AG20443 (cell line): ENCODE measurements around the gene TRIO.

ENCODE experiments used
- DNase-seq: peaks from one replicate; pipeline ENCODE4 v3.0.0; 2012; ENCODE audit warnings: low spot score, mixed read lengths

The TRIO gene

DNA sequence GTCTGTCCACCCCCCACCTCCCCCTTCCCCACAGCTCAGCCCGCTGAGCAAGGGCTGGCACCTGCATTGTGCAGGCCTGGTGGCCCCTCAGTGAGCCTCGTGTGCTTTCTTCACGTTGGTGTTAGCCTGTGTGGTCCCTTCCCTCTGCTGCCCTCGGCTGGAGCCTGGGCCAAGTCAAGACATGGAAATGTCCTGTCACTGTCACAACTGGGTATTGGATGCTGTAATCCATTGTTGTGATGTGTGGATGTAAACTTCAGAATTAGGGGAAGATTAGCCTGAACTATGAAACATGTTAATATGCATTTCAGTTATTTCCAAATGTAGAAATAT, 103.9 kb downstream of the TRIO start:
- no peak for DNase-seq

- no peak for DNase-seq
Measured at GRCh38 chr5:14249258-14250082, 106.3 kb downstream of the TRIO start.

DNA sequence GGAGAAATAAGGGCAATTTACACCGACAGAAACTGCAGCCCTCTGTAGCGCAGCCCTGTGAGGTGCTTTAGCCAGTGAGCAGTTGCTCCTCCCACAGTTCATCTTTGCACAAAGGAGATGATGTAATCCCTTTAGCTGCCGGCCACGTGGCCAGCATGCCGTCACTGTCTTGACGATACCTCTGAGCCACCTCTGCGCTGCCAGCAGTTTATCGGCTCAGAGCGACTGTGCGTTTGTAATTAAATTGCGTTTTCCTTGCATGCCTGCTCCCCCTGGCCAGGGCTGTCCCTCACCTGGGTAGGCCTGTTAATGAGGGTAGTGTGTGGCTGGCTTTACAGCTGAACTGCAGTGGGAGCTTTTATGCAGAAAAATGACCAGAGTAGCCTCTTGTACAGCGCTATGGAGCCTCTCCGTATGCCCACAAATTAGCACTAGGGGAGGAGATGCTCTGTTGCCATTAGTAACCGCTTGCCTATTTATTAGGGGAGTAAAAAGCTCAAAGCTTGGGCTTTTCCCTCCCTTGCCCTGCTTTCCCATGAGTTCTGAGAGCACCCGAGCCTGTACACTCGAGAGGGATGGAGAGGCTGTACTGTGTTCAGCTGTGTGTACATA, 107.0 kb downstream of the TRIO start:
- DNase-seq = peak; percentile 84

GRCh38 chr5:14250748-14251701, 107.9 kb downstream of the TRIO start:
- no peak for DNase-seq

- DNase-seq = no peak
Measured at GRCh38 chr5:14251733-14252132, 108.6 kb downstream of the TRIO start.

- DNase-seq = no peak
Measured at GRCh38 chr5:14252793-14253192, 109.7 kb downstream of the TRIO start.

- no peak for DNase-seq
Measured at GRCh38 chr5:14254686-14255085, 111.5 kb downstream of the TRIO start.

DNA sequence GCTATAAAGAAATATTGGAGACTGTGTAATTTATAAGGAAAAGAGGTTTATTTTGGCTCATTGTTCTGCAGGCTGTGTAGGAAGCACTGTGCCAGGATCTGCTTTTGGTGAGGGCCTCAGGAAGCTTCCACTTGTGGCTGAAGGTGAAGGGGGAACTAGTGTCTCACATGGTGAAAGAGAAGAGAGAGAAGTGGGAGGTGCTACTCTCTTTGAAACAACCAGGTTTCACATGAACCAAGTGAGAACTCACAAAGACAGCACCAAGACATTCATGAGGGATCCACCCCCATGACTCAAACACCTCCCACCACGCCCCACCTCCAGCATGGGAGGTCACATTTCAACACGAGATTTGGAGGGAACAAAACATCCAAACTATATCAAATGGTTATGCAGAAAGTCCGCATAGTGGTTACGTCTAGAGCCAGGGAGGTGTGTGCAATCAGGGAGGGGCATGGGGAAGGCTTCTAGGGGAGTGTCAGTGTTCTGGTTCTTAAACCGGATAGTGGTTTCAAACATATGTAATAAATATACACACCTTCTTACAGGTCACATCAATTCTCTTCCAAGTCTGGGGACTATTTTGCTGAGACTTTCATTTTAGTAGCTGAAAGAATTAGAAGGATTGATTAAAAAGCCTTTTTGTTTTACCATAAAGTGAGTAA, 113.0 kb downstream of the TRIO start:
- DNase-seq = no peak

DNA sequence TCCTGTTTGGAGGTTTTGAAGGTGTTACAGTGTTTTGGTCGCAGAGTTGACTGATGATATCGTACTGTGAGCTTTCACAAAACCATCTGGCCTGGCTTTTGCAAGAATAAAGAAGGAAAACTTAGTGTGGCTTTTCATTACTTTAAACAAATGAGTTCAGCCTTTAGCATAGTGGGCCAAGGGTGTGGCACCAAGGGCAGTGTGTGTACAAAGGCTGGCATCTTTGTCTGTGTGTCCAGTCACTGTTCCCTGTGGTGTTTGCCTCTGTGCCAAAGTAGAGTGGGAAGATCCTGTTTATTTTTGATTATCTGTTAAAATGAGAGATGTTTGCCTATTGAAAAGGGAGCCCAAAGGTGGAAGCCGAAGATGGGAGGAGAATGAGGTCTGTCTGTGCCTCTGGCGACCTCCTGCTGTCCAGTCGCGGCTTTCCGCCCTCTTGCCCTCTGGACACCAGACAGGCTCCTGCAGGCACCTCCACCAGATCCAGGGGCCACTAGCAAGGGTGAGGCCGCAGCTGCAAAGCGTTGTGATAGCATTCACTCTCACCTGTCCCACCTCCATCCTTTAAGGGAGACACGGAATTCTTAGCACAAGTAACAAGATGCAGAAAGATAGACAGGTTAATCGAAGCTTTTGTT, 113.7 kb downstream of the TRIO start:
- DNase-seq = no peak

GRCh38 chr5:14257995-14258403, 114.9 kb downstream of the TRIO start:
- no peak for DNase-seq

GRCh38 chr5:14258840-14259239, 115.7 kb downstream of the TRIO start:
- DNase-seq = no peak

GRCh38 chr5:14260637-14261036, 117.5 kb downstream of the TRIO start:
- DNase-seq = no peak

GRCh38 chr5:14261235-14261634, 118.1 kb downstream of the TRIO start:
- DNase-seq = no peak

- DNase-seq = no peak
Measured at GRCh38 chr5:14261856-14262611, 118.9 kb downstream of the TRIO start.

GRCh38 chr5:14263113-14263512, 120.0 kb downstream of the TRIO start:
- DNase-seq = no peak

DNA sequence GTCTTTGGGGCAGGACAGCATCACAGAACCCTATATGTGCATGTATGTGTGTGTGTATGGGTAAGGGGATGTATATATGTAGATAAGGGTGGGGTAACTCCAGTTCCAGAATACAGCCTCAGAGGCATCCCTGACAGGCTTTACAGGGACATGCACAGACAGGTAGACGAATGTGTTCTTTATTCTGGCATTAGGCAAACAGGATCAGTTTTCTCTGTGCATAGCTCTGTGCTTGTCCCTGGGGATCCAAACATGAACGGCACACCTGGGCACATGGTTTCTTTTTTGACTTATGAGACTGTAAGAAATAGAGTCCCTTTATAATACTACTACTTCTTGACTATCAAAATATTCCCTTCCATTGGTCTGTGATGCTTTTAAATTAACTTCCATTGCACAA, 120.6 kb downstream of the TRIO start:
- no peak for DNase-seq

DNA sequence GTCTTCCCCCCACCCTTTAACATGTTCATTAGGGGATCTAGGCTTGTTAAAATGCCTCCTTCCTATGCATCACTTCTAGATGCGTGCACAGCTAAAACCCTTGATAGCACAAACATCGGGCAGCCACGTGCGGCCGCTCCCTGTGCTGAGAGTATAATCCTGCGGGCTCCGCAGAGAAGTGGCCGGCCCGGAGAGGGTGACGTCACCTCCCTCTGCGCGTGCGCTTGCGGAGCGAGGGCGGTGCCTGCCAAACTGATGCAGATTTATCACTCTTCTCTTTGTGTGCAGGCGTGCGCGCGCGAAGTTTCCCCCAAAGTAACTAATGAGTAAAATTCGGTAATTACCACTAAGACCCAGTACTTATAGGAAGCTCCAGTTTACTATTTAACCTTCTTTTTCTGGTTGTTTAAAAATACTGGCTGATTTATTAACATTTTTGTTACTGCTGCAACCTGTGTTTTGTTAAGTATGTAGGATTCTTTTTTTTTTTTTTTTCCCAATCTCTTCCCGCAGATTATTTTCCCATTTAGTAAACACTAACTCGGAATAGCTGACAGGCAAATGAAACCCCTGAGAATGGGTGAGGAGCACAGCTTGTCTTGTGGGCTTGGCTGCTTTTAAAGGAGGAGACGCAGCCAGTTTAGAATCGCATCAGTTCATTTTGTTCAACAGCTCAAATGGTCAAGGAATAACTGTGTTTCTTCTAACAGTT, 121.6 kb downstream of the TRIO start:
- DNase-seq = peak; percentile 97

DNA sequence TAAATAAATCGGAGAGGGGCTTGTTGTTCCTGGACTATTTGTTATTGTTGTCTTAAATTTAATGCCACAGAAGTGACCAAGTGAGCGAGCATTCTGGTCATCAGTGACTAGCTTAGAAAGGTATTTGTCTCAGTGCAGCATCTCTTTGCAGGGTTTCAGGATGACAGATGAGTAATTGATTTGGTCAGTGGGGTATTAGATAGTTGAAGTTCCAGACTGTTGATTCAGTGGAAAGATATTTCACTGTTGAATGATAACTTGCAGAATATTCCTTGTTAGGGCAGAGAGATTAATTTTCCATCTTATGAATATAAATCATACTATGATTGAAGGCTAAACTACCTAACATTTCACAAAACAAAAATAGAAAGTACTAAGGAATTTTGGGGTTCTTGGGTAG, 122.4 kb downstream of the TRIO start:
- DNase-seq = peak; percentile 74

- DNase-seq = no peak
Measured at GRCh38 chr5:14266171-14266570, 123.0 kb downstream of the TRIO start.

- no peak for DNase-seq
Measured at GRCh38 chr5:14266686-14267085, 123.5 kb downstream of the TRIO start.
